DMS79 (cell line): ENCODE data around the gene DNALI1.
A peak's percentile ranks its signal among the peaks of the same experiment; 100 is the strongest.
"Not testable (repeated sequence)": the region's sequence is repeated elsewhere in the genome, so short reads cannot be mapped to it uniquely, and the experiment has no call there.

Experiments used
- DNase-seq: peaks from one replicate; lab custom pipeline; 2025; lab: John Stamatoyannopoulos, UW

The DNALI1 gene

DNA sequence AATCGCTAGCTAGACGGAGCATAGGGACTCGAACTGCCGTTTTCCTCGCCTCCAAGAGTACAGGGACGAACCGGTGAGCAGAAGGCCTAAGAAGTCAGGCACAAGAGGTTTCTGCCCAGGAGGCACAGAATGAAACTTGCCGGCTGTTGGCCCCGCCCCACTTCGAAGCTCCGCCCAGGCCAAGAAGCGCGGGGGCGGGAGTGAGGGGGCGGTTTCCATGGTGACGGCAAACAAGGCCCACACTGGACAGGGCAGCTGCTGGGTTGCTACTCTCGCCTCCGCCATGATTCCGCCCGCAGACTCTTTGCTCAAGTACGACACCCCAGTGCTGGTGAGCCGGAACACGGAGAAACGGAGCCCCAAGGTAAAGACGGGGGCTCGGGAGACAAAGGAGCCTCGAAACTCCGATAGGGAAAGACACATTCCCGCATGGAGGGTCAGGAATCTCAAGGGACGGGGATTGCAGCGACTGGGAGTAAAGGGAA, at the start of gene DNALI1:
Gene DNALI1, plus strand, starts transcription at position 229 of the 485 bp plus-strand sequence. Its CDS starts 55 bp downstream, at position 284.
- DNase-seq = peak; percentile 71

DNA sequence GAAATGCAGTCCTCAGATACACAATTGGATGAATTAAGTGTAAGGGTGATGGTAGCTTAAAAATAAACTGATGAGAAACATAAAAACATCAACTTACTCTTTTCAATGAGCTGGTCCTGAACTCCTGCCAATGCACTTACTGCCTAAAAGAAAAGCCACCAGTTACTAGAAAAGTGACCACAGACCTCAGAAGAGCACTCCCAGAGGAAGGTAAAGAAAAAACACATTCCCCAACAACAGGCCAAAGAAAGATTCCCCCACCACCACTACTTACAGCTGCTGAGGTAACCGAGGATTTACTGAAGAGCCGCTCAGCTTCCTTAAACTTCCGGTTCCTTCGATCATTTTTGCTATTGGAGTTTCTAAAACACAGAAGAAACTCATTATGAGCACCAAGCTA, 47.6 kb upstream of the DNALI1 start:
- DNase-seq = peak; percentile 5

DNA sequence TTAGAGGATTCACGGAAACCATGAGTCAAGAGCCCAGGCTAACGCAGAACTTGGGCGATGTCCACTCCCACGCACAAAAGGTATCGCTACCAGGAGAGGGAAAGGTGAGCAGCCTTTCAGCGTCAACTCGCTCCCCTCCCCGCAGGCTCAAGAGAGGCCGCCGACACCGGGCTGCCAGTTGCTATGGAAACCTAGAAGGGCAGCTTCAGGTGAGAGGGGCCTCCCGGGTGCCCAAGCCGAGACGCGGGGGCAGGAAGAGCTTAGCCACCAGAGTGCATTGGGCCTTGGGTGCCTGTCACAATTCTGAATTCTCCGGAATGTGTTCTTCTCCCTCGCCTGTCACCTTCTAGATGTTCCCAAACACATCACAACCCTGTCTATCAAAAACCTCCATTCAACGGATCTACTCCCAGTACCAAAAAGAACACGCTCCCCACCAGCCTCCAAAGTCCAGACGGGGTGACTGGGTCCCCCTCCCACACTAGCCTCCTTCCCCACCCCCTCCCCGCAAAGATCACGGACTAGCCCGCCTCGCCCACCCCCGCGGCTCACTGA, 42.9 kb upstream of the DNALI1 start:
- peak; percentile 81 for DNase-seq

GRCh38 chr1:37514350-37515184, 42.2 kb upstream of the DNALI1 start, which contains the start of gene MEAF6:
MEAF6 (minus strand) TSS chr1:37514766; CDS start chr1:37514746, 20 bp downstream.
- DNase-seq = peak; percentile 83

DNA sequence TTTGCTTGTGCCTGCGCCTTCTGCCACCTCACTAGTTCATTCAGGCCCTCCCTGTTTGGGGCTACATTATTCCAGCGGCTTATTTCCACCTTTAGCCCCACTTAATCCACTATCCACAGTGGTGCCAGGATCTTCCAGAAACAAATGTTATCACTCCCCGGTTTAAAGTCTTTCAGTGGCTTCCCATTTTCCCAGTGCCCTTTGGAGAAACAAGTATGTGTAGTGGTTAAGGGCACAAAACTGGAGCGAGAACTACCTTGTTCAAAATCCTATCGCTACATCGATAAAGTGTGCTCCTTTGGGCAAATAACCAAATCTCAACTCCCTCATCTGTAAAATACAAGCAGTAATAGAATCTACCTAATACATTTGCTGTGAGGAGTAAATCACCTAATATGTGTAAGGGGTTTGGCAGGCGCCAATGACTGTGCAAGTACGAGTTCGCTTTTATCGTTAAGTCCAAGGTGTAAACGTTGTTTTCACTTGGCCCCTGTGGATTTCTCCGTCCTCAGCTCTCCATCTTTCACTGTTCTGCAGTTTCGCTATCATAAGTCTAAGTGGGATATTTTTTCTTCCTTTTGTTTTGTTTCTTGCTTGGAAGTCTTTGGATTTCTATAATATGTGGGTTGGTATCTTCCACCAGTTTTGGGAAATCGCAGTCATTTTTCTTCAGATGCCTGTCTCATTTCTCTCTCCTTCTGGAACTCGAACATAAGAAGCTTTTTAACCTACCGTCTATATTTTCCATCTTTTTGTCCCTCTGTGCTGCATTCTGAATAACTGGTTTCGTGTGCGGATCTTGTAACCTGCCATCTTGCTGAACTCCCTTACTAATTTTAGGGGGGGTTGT, 41.3 kb upstream of the DNALI1 start:
- DNase-seq = no peak

DNA sequence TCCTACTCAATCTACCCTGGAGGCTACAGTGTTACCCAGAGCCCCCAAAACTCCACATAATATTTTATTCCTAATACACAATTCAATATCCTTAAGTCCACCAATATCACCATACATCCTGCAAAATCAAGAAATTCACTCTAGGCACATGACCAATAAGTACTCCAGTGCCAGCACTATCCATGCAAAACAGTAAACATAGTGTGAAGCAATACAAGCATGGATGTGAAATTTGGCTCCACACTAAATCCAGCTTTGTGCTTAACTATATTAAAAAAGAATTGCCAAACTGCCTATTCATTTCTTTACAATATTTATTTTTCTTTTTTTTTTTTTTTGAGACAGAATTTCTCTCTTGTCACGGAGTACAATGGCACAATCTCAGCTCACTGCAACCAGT, 39.2 kb upstream of the DNALI1 start:
- DNase-seq = no peak

DNA sequence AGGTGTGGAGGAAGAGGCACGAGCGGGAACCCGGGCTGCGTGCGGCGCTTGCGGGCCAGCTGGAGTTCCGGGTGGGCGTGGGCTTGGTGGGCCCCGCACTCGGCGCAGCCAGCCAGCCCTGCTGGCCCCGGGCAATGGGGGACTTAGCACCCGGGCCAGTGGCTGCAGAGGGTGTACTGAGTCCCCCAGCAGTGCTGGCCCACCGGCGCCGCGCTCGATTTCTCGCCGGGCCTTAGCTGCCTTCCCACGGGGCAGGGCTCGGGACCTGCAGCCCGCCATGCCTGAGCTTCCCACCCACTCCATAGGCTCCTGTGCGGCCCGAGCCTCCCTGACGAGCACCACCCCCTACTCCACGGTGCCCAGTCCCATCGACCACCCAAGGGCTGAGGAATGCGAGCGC, 38.5 kb upstream of the DNALI1 start:
- not testable (repeated sequence) for DNase-seq

DNA sequence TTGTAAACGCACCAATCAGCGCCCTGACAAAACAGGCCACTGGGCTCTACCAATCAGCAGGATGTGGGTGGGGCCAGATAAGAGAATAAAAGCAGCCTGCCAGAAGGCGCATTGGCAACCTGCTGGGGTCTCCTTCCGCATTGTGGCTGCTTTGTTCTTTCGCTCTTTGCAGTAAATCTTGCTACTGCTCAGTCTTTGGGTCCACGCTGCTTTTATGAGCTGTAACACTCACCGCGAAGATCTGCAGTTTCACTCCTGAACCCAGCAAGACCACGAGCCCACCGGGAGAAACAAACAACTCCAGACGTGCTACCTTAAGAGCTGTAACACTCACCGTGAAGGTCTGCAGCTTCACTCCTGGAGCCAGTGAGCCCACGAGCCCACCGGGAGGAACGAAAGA, 37.8 kb upstream of the DNALI1 start:
- DNase-seq = not testable (repeated sequence)

GRCh38 chr1:37519613-37520012, 37.1 kb upstream of the DNALI1 start:
- no peak for DNase-seq

DNA sequence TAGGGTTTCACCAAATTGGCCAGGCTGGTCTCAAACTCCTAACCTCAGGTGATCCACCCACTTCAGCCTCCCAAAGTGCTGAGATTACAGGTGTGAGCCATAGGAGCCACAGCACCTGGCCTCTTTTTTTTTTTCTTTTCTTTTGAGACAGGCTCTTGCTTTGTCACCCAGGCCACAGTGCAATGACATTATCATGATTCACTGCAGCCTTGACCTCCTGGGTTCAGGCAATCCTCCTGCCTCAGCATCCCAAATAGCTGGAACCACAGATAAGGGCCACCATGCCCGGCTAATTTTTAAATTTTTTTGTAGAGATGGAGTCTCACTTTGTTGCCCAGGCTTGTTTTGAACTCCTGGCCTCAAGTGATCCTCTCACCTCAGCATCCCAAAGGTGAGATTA, 26.9 kb upstream of the DNALI1 start:
- not testable (repeated sequence) for DNase-seq

GRCh38 chr1:37532418-37533156, 24.2 kb upstream of the DNALI1 start:
- not testable (repeated sequence) for DNase-seq

DNA sequence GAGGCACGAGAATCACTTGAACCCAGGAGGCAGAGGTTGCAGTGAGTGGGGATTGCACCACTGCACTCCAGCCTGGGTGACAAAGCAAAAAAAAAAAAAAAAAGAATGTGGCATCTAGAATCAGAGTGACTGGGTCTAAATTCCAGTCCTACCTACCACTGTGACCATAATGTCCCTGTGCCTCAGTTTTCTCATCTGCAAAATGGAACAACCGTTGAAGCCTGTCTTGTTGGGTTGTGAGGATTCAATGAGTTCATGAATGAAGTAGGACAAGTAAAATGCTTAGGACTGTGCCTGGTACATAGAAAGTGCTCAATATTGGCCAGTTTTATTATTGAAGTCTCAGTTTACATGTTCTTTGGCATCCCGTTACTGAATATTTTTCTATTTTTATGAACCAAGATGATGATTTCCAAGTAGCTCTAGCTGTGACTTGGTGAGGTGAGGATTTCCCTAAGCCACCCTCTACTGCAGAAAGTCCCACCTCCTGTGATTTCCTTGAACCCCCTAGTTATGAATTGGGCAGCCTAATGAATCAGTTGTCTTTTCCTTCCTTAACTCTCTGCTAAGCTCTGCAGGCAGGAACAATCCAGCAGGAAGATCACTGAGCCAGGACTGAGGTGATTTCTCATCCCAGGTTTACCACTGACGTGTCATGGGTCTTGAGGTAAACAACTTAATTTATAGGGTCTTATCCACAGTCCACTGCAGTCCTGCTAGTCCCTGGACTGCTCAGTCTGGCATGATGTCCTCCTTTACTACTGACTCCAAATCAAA, 23.2 kb upstream of the DNALI1 start:
- DNase-seq = no peak

- DNase-seq = no peak
Measured at GRCh38 chr1:37537378-37537777, 19.4 kb upstream of the DNALI1 start.

GRCh38 chr1:37539154-37539553, 17.6 kb upstream of the DNALI1 start:
- DNase-seq = not testable (repeated sequence)

- no peak for DNase-seq
Measured at GRCh38 chr1:37540036-37540785, 16.5 kb upstream of the DNALI1 start.

- DNase-seq = no peak
Measured at GRCh38 chr1:37544530-37544929, 12.2 kb upstream of the DNALI1 start.

- no peak for DNase-seq
Measured at GRCh38 chr1:37545019-37545418, 11.7 kb upstream of the DNALI1 start.

DNA sequence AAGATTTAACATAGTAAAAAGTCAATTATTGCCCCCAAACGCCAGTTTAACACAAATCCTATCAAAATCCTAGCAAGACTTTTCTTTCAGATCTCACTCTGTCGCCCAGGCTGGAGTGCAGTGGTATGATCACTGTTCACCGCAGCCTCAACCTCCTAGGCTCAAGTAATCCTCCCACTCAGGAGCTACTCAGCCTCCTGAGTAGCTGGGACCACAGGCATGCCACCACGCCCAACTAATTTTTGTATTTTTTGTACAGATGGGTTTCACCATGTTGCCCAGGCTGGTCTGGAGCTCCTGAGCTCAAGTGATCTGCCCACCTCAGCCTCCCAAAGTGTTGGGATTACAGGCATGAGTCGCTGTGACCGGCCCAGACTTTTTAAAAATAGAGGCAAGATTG, 7.4 kb upstream of the DNALI1 start:
- DNase-seq = no peak

DNA sequence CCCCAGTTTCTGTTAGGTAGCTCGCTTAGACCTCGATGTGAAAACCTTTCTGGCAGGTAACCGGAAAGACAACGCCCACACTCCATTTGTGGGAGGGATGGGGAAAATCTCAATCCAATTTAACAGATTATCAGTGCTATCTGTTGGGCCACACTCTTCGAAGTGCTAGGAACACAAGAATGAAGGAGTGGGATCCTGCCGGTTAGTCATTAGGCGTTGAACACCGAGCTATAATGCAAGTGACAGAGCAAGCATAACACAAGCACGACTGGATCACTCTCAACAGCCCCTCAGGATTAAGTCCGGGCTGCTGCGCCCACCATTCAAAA, 3.2 kb upstream of the DNALI1 start:
- no peak for DNase-seq
